Activated CD4-positive, alpha-beta T cell treated with anti-CD3 and anti-CD28 coated beads, Interleukin-2, amount 50 U/mL, for 24 hours (primary cell): Measurements from ENCODE around the gene ADCY10.
"Not testable (repeated sequence)": the region's sequence is repeated elsewhere in the genome, so short reads cannot be mapped to it uniquely, and the experiment has no call there.

Source experiments
- DNase-seq, 2 donors: peaks; one replicate each; pipeline ENCODE4 v3.0.0-alpha.2; 2020; ENCODE audit warnings: low read depth in 1 of 2, low spot score in 1 of 2

ADCY10 gene

GRCh38 chr1:167913895-167914496 lies at the start of gene ADCY10:
Gene ADCY10, minus strand, starts transcription at chr1:167914134. Its CDS starts 8,994 bp downstream, at chr1:167905140.
- DNase-seq, result no peak

GRCh38 chr1:167957710-167958109 lies 43.8 kb upstream of the ADCY10 start:
- DNase-seq, result no peak

GRCh38 chr1:167955915-167956314 lies 42.0 kb upstream of the ADCY10 start:
- no peak for DNase-seq

- DNase-seq, result no peak
Measured at GRCh38 chr1:167950569-167950968, 36.6 kb upstream of the ADCY10 start.

- DNase-seq, result no peak
Measured at GRCh38 chr1:167949785-167950184, 35.9 kb upstream of the ADCY10 start.

GRCh38 chr1:167947733-167948132 lies 33.8 kb upstream of the ADCY10 start:
- no peak for DNase-seq

GRCh38 chr1:167943541-167943940 lies 29.6 kb upstream of the ADCY10 start:
- no peak for DNase-seq

GRCh38 chr1:167940264-167940663 lies 26.3 kb upstream of the ADCY10 start:
- DNase-seq, result no peak

- no peak for DNase-seq
Measured at GRCh38 chr1:167938080-167938636, 24.2 kb upstream of the ADCY10 start.

GRCh38 chr1:167937709-167938010 lies 23.7 kb upstream of the ADCY10 start:
- no peak for DNase-seq

GRCh38 chr1:167936930-167937708 lies 23.2 kb upstream of the ADCY10 start, which contains the start of gene MPC2:
Gene MPC2, minus strand, starts transcription at chr1:167937072. Its CDS starts 1,231 bp downstream, at chr1:167935841.
- DNase-seq, result peak in 1 of 2 donors; percentile 46

- peak; percentile 86 to 93 for DNase-seq
Measured at GRCh38 chr1:167936068-167936929, 22.4 kb upstream of the ADCY10 start, which contains the start of gene DCAF6. Gene DCAF6, plus strand, starts transcription at chr1:167936683. Its CDS starts 229 bp downstream, at chr1:167936912.

GRCh38 chr1:167935216-167936067 lies 21.5 kb upstream of the ADCY10 start:
- peak; percentile 4 to 6 for DNase-seq

- no peak for DNase-seq
Measured at GRCh38 chr1:167934426-167935215, 20.7 kb upstream of the ADCY10 start.

GRCh38 chr1:167933788-167934187 lies 19.9 kb upstream of the ADCY10 start:
- no peak for DNase-seq

- no peak for DNase-seq
Measured at GRCh38 chr1:167929725-167930124, 15.8 kb upstream of the ADCY10 start.

GRCh38 chr1:167928919-167929318 lies 15.0 kb upstream of the ADCY10 start:
- DNase-seq, result not testable (repeated sequence)

GRCh38 chr1:167928457-167928852 lies 14.5 kb upstream of the ADCY10 start:
- no peak for DNase-seq

- no peak for DNase-seq
Measured at GRCh38 chr1:167927046-167927754, 13.3 kb upstream of the ADCY10 start.
